ENCODE measurements around the gene EMILIN2.

DNA sequence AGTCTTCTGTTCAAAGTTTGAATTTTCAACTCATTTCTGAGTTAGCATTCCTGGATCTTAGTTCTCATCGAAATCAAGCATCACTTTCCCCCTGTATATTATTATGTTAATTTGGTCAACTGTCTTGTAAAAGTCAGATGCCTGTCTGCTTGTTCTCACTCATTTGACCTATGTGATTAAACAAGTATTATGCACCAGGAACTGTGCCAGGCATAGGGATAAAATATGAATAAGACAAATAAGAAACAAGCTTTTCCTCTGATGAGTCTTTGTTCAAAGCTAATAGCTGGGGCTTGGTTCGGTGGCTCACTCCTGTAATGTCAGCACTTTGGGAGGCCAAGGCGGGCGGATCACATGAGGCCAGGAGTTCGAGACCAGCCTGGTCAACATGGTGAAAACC, 19.7 kb upstream of the EMILIN2 start:
- TF ChIP-seq POLR2A (IDR thresholded peaks at IDR 0.05; ENCODE audit: low read length) (no peak), CTCF (IDR thresholded peaks at IDR 0.05) (no peak)
